Stimulated activated CD8-positive, alpha-beta memory T cell treated with anti-CD3 and anti-CD28 coated beads, Interleukin-2, amount 100 ng/mL, for 48 hours (primary cell): Measurements from ENCODE around the gene CCNL2.
"Not testable (repeated sequence)": the region's sequence is repeated elsewhere in the genome, so short reads cannot be mapped to it uniquely, and the experiment has no call there.

Experiments
- DNase-seq, 2 donors: peaks; one replicate each; pipeline ENCODE4 v3.0.0-alpha.2; 2020; ENCODE audit warnings: low read depth in 2 of 2

The CCNL2 gene

DNA sequence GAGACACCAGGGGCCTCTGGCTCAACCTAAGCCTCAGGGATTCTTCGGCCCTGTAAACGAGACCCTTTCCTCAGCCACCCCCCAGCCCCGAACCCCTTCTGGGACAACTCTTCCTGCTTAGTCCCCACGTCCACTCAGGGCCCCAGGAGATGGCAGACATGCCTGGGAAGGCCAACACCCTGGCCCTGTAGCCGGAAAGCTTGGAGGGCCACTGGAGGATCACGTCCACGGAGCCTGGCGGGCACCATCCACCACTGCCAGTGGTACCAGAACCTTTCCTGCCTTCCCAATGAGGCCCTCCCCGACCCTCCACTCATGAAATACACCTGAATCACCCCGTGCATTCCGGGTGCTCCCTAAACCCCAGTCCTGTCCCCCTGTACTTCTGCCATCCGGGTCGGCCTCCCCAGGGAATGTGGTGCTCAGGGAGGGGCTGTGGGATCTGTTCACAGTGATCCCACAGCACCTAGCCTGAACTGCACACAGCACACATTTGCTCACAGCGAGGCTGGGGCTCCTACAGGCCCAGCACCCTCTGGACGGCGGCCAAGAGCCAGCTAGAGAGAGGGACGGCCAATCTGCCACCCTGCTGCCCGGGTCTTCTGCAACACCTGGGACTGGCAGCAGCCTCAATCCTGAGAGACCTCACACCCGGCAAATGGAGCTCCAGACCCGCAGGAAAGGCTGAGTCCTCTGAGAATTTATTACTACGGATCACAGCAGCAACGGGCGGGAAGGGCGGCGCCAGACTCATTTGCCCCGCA, 25.9 kb downstream of the CCNL2 start:
- no peak for DNase-seq

DNA sequence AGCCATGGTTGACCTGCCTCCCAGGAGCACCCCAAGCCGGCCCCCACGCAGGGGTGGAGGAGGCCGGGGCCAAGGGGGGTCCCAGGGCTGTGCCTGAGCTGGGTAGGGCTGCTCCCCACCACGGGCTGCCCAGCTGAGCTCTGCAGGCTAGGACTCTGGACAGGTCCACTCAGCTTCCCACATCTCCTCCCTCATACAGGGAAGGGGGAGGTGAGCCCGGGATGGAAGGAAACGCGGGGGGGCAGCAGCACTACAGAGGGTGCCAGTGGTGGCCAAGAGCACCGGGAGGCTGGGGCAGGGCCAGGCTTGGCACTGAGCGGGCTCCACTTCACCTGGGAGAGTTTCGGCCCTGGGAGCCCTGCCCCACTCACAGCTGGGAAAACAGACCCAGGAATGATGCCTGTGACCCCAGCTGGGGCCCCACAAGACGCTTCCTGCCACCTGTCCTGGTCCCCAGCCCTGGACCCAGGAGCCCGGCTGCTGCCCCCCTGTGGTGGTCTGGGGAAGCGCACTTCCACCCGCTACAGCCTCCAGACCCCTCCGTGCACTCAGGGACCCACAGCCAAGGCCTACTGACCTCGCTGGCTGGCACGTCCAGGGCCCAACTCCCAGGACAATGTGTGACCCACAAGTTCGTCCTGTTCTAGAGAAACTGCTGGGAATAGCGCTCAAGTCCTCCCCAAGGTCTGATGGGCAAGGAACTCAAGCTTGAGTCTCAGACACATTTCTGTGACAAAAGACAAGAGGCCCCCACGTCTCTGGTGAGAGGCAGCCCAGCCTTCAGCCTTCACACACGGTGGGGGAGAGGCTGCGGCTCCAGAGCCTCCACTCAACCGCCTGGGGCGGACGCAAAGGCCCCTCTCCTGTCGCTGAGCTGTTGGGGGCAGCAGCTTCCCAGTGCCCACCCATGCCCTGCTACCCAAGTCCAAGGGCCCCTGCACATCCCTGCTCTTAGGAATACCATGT, 27.1 kb downstream of the CCNL2 start:
- DNase-seq = peak; percentile 71 to 80

DNA sequence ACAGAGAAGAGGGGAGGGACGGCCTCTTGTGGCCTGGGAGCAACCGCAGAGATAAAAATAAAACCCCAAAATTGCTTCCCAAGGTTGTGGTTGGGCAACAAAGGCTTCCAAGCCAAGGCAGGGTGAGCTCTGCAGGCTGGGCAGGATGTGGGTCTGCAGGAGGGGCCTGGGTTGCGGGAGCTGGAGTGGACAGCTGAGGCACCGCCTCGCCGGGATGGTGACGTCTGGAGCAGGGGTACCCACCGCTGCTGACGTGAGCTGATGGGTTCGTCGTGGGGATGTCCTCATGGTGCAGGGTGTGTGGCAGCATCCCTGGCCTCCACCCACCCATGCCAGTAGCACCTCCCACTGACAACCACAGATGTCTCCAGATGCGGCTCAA, 27.8 kb downstream of the CCNL2 start:
- peak in 1 of 2 donors; percentile 33 for DNase-seq

DNA sequence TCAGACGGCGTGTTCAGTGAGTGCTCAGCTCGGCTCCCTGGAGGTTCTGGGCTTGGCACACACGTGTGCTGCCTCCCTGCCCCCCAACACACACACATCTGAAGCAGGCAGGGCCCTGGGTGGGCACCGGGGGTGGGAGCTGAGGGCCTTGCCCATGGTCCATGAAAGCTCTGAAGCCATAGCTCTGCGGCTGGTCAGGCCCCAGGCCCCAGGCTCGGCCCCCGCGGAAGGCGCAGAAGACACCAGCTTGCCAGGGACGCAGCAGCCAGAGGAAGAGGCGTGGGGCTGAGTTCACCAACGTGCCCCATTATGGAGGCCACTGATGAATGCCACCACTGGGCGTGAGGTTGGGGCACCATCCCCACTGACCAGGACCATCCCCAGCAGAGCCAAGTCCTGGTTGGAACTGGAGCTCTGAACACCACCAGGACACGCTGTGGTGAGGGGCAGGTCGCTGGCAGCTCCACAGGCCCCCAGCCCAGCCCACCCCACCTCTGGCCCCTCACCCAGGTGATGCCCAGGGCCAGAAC, 28.3 kb downstream of the CCNL2 start:
- no peak for DNase-seq

DNA sequence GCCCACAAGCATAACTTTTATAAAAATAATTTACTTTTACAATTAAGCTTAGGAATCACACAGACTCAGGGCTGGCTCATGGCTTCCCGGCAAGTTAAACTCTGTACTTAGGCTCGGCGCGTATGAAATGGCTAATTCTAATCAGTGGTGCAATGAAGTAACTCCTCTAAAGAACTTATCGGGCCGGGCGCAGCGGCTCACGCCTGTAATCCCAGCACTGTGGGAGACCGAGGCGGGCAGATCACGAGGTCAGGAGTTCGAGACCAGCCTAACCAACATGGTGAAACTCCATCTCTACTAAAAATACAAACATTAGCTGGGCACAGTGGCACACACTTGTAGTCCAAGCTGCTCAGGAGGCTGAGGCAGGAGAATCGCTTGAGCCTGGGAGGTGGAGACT, 29.0 kb downstream of the CCNL2 start:
- DNase-seq = not testable (repeated sequence)

DNA sequence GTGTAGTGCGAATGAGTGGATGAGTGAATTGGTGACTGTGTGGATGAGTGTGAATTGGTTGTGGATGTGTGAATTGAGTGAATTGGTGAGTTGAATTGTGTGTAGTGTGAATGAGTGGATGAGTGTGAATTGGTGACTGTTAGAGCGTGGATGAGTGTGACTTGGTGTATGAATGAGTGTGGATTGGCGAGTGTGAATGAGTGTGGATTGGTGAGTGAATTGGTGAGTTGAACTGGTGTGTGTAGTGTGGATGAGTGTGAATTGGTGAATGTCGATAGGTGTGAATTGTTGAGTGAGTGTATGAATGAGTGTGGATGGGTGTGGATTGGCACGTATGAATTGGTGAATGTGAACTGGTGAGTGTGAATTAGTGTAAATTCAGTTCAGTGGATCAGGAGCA, 31.8 kb downstream of the CCNL2 start:
- no peak for DNase-seq

DNA sequence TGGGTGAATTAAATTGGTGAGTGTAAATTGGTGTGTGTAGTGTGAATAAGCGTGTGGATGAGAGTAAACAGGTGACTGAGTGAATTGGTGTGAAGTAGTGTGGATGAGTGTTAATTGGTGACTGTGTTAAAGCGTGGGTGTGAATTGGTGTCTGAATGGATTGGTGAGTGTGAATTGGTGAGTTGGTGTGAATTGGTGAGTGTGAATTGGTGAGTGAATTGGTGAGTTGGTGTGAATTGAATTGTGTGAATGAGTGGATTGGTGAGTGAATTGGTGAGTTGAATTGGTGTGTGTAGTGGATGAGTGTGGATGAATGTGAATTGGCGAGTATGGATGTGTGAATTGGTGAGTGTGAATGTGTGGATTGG, 32.5 kb downstream of the CCNL2 start:
- DNase-seq = no peak

DNA sequence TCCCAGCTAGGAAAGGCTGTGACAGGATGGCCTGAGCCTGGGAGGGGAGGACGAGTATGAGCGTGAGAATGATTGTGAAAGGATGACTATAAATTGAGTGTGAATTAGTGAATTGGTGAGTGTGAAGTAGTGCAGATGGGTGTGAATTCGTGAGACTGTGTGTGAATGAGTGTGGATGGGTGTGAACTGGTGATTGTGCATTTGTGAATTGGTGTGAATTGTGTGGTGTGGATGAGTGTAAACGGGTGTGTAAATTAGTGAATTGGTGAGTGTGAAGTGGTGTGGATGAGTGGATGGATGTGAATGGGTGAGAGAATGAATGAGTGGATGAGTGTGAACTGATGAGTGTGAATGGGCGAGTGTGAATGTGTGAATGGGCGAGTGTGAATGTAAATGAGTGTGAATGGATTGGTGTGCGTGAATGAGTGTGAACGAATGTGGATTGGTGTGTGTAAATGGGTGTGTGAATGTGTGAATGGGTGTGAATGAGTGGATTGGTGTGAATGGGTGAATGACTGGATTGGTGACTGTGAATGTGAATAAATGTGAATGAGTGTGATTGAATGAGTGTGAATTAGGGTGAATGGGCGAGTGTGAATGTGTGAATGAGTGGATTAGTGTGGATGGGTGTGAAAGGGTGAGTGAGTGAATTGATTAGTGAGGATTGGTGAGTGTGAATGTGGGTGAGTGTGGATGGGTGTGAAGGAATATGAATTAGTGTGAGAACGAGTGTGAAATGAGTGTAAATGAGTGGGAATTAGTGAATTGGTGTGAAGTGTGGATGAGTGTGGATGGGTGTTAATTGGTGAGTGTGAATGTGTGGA, 33.0 kb downstream of the CCNL2 start:
- DNase-seq = no peak

DNA sequence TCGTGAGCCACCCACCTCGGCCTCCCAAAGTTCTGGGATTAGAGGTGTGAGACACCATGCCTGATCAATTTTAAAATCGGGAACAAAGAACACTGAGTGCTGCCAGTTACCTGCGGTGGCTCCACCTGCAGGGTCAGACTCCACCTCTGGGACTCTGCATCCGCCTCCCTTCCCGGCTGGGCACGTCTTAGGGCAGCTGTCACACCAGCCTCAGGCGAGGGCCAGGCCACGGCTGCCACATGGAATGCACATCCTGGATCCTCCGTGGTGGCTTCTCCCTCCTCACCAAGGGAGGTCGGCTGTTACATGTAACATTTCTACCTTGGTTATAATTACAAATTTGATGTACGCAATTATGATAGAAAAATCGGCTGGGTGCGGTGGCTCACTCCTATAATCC, 34.9 kb downstream of the CCNL2 start:
- no peak for DNase-seq

DNA sequence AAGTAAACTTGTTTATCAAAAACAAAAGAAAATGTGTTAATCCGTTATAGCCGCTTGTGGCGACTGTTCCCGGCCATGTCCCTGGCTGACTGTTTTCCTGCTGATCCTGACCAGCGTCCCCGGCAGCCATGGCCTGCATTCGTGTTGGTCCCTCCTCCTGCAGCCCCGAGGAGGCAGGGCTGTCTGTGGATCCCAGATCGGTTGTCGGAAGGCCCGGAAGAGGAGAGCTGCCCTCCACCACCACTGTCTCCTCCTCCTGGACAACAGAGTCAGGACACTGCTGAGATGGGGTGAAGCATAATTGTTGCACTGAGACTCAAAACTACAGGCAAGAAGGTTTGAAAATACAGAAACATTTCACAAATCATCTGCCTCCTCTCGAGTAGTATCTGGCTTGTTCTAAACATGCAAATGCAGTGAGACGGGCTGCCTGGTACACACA, 37.1 kb downstream of the CCNL2 start:
- DNase-seq = no peak

DNA sequence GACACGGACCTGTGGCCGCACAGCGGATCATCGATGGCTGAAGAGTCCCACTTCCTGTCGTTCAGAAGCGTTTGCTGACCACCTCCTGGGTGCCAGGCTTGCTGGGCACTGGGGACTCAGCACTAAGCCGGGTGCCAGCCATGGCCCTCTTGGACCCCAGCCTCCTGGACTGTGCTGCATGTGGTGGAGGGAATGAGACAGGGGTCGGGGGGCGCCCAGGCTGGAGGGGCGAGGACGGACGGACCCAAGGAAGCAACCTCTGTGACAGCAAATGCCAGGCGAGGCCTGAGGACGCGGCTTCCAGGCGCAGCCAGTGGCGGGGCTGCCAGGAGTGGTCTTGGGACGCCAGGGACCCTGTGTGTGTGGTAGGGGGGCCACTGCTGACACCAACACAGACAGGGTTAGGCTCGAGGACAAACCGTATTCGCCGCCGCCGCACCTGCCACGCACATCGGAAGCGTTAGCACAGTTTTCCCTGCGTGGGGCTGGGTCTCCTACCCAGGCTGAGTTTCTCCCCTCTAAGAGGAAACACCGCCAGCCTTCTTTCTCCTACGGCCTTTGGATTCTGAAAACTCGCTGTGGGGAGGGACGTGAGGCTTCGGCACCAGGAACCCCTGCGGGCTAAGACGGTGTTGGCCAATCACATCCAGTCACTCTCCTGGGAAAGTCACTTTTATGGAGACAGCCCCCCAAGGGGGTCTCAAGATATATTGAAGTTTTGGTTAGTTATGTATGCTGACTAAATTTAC, 37.7 kb downstream of the CCNL2 start:
- no peak for DNase-seq

DNA sequence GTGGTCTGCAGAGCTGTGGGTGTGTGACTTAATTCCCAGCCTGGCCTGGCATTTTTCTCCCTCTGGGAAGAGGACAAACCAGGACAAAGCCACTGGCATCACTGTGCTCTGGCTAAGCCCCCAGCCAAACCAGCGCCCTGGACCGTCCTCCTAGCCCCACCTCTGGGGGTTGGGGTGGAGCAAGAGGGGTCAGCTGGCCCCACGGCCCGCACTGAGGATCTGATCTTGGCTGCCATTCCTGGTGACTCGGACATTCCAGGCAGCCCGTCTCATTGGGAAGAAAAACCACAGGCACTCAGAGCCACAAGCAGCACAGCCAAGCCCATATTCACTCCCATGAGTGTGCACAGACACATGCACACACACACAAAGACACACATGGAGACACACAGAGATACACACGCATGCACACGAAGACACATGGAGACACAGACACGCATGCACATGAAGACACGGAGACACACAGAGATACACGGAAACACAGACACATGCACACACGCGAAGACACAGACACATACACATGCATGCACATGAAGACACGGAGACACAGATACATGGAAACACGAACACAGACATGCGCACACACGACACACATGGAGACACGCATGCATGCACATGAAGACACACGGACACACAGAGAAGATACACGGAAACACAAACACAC, 38.5 kb downstream of the CCNL2 start:
- no peak for DNase-seq

DNA sequence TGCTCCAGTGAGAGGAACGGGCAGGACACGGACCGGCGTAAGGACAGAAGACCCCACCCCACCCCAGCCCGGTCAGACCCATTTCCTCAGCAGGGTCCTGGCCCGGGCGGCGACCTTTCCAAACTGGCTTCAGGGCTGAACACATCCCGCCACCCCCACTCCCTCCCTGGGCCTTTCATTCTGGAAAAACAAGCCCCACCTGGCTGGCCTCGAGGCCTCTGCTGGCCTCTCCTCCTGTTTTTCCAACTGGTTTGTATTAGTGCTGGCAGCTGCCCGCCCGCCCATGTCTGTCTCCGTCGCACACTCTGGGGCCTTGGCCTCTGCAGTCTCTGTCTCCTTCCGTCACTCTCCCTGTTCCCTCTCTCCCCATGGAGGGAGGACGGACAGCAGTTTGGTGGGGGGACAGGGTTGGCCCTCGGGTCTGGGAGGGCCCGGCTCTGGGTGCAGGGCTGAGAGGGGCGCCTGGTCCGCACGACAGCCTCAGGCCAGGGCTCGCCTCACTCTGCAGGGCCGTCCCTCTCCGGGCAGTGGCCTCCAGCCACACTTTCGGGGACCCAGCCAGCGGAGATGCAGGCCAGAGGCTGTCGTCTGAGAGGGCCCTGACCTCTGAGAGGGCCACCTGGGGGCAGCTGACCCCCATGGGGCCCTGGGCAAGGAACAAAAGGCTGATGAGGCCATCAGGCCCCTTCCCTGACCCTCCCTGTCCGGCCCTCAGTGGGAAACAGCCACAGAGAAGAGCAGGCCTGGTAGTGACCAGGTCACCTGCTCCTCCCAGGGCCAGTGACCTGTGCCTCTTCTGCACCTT, 39.3 kb downstream of the CCNL2 start:
- no peak for DNase-seq

DNA sequence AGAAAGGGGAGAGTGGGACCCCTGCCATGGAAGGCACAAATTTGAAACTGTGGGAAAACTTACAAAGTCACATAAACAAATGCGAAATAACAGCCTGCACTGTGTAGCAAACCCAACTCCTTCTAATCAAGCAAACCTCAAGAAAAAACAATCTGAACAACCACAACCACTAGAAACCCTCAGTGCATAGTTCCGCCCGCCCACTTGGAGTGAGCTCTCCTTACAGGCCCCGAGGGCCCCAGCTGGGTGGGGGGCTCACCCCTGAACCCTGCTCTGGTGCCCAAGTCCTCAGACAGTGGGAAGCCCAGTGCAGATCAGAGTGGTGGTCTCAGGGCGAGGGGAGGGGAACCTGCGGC, 39.8 kb downstream of the CCNL2 start:
- no peak for DNase-seq

DNA sequence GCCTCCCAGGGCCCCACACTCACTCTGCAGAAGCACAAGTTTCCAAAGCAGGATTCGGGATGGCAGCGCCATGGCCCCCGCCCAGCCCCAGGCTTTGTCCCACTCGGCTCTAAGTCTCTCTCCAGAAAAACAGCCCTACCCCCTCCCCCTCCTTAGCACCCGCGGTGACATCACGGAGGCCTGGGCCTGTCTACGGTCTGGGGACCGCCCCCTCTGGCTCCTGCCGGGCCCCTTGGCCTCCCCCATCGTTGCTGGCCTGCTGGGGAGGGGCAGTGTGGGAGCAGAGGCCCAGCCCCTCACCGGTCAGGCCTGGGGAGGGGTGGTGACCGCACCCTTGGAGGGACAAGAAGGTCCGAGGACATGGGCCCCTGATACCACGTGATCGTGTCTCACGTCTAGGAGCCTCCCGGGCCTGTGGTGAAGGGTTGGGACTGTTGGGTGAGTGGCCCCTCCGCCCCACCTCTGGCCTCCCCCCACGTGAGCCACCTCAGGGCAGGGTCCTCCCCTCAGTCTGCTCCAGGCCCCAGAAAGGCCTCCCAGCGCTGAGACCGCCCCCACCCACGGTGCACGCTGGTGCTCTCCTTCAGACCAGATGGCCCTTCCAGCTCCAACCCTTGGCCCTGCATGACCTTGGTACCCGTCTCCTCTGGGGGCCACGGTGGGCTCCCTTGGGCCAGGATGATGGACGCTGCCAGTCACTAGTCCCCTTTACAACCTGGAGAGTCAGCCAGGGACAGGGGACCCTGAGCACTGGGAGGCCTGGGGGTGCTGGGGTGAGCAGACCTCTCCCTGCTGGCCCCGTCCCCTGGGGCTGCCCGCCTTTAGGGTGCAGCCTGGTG, 40.5 kb downstream of the CCNL2 start, which contains the start of gene MXRA8:
MXRA8 (minus strand) TSS at position 123 of the 839 bp plus-strand sequence; CDS start at position 72, 51 bp downstream.
- no peak for DNase-seq

DNA sequence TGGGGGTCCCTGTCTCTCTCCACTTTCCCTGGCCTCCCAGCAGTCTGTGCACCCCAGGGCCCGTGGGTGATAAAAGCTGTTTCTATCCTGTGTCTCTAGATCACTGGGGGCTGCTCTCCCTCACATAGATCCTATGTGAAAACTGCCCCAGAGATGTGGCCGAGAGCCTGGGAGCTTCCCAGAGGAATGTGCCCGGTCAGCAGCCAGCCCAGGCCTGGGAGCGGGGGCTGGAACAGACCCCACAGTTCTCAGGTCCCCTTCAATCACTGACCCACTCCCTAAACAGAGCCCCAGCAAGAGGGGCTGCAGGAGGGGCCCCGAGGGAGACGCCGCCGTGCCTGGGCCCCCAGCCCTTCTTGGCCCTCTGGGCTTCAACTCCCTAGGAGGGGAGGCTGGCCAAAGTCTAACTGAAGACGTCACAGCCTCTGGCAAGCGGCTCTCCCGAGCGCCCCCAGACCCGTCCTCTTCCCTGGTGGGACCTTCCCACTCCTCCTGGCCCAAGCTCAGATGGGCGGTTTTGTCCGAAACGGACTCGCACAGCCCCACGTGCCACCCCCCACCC, 41.2 kb downstream of the CCNL2 start:
- no peak for DNase-seq

DNA sequence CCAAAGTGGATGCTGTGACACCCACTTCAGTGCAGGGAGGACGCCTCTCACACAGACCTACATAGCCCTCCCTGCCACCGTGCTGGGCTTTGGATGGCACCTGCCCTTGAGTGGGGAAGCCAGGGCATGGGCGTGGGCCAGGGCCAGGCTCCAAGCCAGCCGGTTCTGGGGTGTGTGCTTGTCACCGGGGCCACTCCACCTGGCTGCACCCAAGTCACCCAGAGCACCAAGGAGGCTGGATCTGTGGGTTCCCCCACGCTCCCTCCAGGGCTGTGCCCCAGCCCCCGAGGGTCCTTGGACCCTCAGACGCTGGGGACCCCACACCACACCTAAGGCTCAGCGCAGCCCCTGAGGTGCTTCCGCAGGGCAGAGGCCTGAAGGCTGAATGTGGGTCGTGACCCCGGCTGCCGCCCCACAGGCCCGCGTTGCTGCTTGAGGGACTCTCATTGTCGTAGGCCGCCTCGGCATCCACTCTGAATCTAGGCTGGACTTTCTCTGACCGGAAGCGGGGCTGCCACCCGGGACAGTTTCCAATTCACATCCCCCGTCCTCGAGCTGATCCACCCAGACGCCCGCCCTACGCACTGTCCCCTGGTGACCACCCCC, 42.2 kb downstream of the CCNL2 start:
- DNase-seq = no peak
